Measurements from ENCODE around the gene MSANTD1.

The MSANTD1 gene

GRCh38 chr4:3213661-3214250 lies 35.2 kb upstream of the MSANTD1 start:
- Histone ChIP-seq H3K27ac (ENCODE audit: low read depth, low read length) (no peak overlapping the region), H3K4me3 (ENCODE audit: low read length) (no peak overlapping the region), H3K4me2 (ENCODE audit: low read length) (no peak overlapping the region), H3K4me1 (ENCODE audit: control insufficient read depth, low read length) (no peaks in the 10 kb centered on the region), H3K36me3 (ENCODE audit: control insufficient read depth, low read length) (peaks cover 86% of the 10 kb centered on the region), H3F3A (ENCODE audit: control insufficient read depth, insufficient read depth) (no peaks in the 10 kb centered on the region), H3K27me3 (ENCODE audit: control insufficient read depth, low read length) (no peaks in the 10 kb centered on the region), H3K9me3 (ENCODE audit: control insufficient read depth, insufficient read depth, low read length) (no peaks in the 10 kb centered on the region), H3K79me2 (ENCODE audit: control insufficient read depth, low read length) (no peaks in the 10 kb centered on the region), H4K20me1 (ENCODE audit: control insufficient read depth, insufficient read depth, low read depth, low read length) (no peaks in the 10 kb centered on the region), H3K9me2 (replicated peaks; ENCODE audit: control insufficient read depth, low read length) (no peaks in the 10 kb centered on the region)
- no peak for TF ChIP-seq EZH2phosphoT487 (IDR thresholded peaks at IDR 0.05; ENCODE audit: borderline replicate concordance, low read length)

- no peaks in the 10 kb centered on the region for H3K4me1 ChIP-seq (ENCODE audit: control insufficient read depth, low read length)
- H3K27me3 ChIP-seq (ENCODE audit: control insufficient read depth, low read length): no peaks in the 10 kb centered on the region
- no peaks in the 10 kb centered on the region for H3K9me2 ChIP-seq (replicated peaks; ENCODE audit: control insufficient read depth, low read length)
- no peak overlapping the region for H3K4me2 ChIP-seq (ENCODE audit: low read length)
- peaks cover 86% of the 10 kb centered on the region for H3K36me3 ChIP-seq (ENCODE audit: control insufficient read depth, low read length)
- TF ChIP-seq EZH2phosphoT487 (IDR thresholded peaks at IDR 0.05; ENCODE audit: borderline replicate concordance, low read length): no peak
- no peak for TF ChIP-seq CTCF (IDR thresholded peaks at IDR 0.05; ENCODE audit: low read depth, low read length, poor library complexity, severe bottlenecking)
- no peak overlapping the region for H3K27ac ChIP-seq (ENCODE audit: low read depth, low read length)
- H3K79me2 ChIP-seq (ENCODE audit: control insufficient read depth, low read length): no peaks in the 10 kb centered on the region
- H4K20me1 ChIP-seq (ENCODE audit: control insufficient read depth, insufficient read depth, low read depth, low read length): no peaks in the 10 kb centered on the region
- H3K9me3 ChIP-seq (ENCODE audit: control insufficient read depth, insufficient read depth, low read length): no peaks in the 10 kb centered on the region
- H3F3A ChIP-seq (ENCODE audit: control insufficient read depth, insufficient read depth): no peaks in the 10 kb centered on the region
- no peak overlapping the region for H3K4me3 ChIP-seq (ENCODE audit: low read length)
These were observed 33.7 kb upstream of the MSANTD1 start for GRCh38 chr4:3215256-3215655.

- no peaks in the 10 kb centered on the region for H3F3A ChIP-seq (ENCODE audit: control insufficient read depth, insufficient read depth)
- no peaks in the 10 kb centered on the region for H3K27me3 ChIP-seq (ENCODE audit: control insufficient read depth, low read length)
- no peak overlapping the region for H3K4me2 ChIP-seq (ENCODE audit: low read length)
- no peaks in the 10 kb centered on the region for H4K20me1 ChIP-seq (ENCODE audit: control insufficient read depth, insufficient read depth, low read depth, low read length)
- no peaks in the 10 kb centered on the region for H3K4me1 ChIP-seq (ENCODE audit: control insufficient read depth, low read length)
- H3K4me3 ChIP-seq (ENCODE audit: low read length): no peak overlapping the region
- TF ChIP-seq EZH2phosphoT487 (IDR thresholded peaks at IDR 0.05; ENCODE audit: borderline replicate concordance, low read length): no peak
- TF ChIP-seq CTCF (IDR thresholded peaks at IDR 0.05; ENCODE audit: low read depth, low read length, poor library complexity, severe bottlenecking): no peak
- H3K79me2 ChIP-seq (ENCODE audit: control insufficient read depth, low read length): no peaks in the 10 kb centered on the region
- peaks cover 88% of the 10 kb centered on the region for H3K36me3 ChIP-seq (ENCODE audit: control insufficient read depth, low read length)
- H3K27ac ChIP-seq (ENCODE audit: low read depth, low read length): no peak overlapping the region
- H3K9me3 ChIP-seq (ENCODE audit: control insufficient read depth, insufficient read depth, low read length): no peaks in the 10 kb centered on the region
- no peaks in the 10 kb centered on the region for H3K9me2 ChIP-seq (replicated peaks; ENCODE audit: control insufficient read depth, low read length)
These were observed 33.2 kb upstream of the MSANTD1 start for GRCh38 chr4:3215733-3216132.

GRCh38 chr4:3217266-3217665 lies 31.7 kb upstream of the MSANTD1 start:
- H3K36me3 ChIP-seq (ENCODE audit: control insufficient read depth, low read length): peaks cover 93% of the 10 kb centered on the region
- no peak for TF ChIP-seq EZH2phosphoT487 (IDR thresholded peaks at IDR 0.05; ENCODE audit: borderline replicate concordance, low read length)
- TF ChIP-seq CTCF (IDR thresholded peaks at IDR 0.05; ENCODE audit: low read depth, low read length, poor library complexity, severe bottlenecking): no peak
- no peaks in the 10 kb centered on the region for H3K79me2 ChIP-seq (ENCODE audit: control insufficient read depth, low read length)
- no peak overlapping the region for H3K4me3 ChIP-seq (ENCODE audit: low read length)
- H3K27ac ChIP-seq (ENCODE audit: low read depth, low read length): no peak overlapping the region
- no peak overlapping the region for H3K4me2 ChIP-seq (ENCODE audit: low read length)
- H3K4me1 ChIP-seq (ENCODE audit: control insufficient read depth, low read length): no peaks in the 10 kb centered on the region
- no peaks in the 10 kb centered on the region for H3F3A ChIP-seq (ENCODE audit: control insufficient read depth, insufficient read depth)
- no peaks in the 10 kb centered on the region for H4K20me1 ChIP-seq (ENCODE audit: control insufficient read depth, insufficient read depth, low read depth, low read length)
- H3K9me2 ChIP-seq (replicated peaks; ENCODE audit: control insufficient read depth, low read length): no peaks in the 10 kb centered on the region
- no peaks in the 10 kb centered on the region for H3K27me3 ChIP-seq (ENCODE audit: control insufficient read depth, low read length)
- no peaks in the 10 kb centered on the region for H3K9me3 ChIP-seq (ENCODE audit: control insufficient read depth, insufficient read depth, low read length)
